Keratinocyte (primary cell): ENCODE measurements around the gene AMN. TPM values are rescaled to one million over a fixed set of nuclear protein-coding genes. Genes with fewer than 3 reads are reported as not detected.

Source experiments
- DNase-seq: peaks from one replicate; pipeline ENCODE4 v3.0.0-alpha.2; 2011; ENCODE audit warnings: low read depth, missing footprints, low spot score
- FAIRE-seq: peaks from 2 replicates; lab custom pipeline; 2011; peaks lifted over from hg19 to GRCh38; lab: Jason Lieb, UNC
- H2AFZ ChIP-seq: 2 replicates; pipeline ENCODE4 v1.6.0; 2012; ENCODE audit warnings: low read length, control low read depth, inconsistent platforms; ENCODE audit not compliant: control insufficient read depth
- H3K27ac ChIP-seq: 2 replicates; pipeline ENCODE4 v1.5.1; 2011; ENCODE audit warnings: low read length; ENCODE audit not compliant: control insufficient read depth, insufficient read depth
- H3K27me3 ChIP-seq: 3 replicates; pipeline ENCODE4 v1.6.0; 2011; ENCODE audit warnings: low read length; ENCODE audit not compliant: control insufficient read depth, insufficient read depth; ENCODE audit errors: extremely low read depth
- H3K36me3 ChIP-seq, 2 experiments: 2 replicates in 1 of 2; 3 replicates in 1 of 2; pipeline ENCODE4 v1.5.1; 2011; ENCODE audit warnings: low read length in 2 of 2, mild to moderate bottlenecking in 1 of 2; ENCODE audit not compliant: control insufficient read depth in 2 of 2, insufficient read depth in 2 of 2; ENCODE audit errors: extremely low read depth in 1 of 2
- H3K4me1 ChIP-seq: 3 replicates; pipeline ENCODE4 v1.5.1; 2011; ENCODE audit warnings: low read length; ENCODE audit not compliant: control insufficient read depth, insufficient read depth; ENCODE audit errors: extremely low read depth
- H3K4me2 ChIP-seq: 3 replicates; pipeline ENCODE4 v1.6.0; 2011; ENCODE audit warnings: low read depth, low read length; ENCODE audit not compliant: control insufficient read depth, insufficient read depth; ENCODE audit errors: extremely low read depth
- H3K4me3 ChIP-seq, 3 experiments: fragments of 200-600 bp in 1 of 3; sonication (generic) in 1 of 3; 2 replicates in 2 of 3; 3 replicates in 1 of 3; pipeline ENCODE4 v1.5.1; 2011 to 2016; ENCODE audit warnings: low read length in 3 of 3, mild to moderate bottlenecking in 3 of 3, control low read depth in 2 of 3, inconsistent platforms in 1 of 3, low read depth in 1 of 3, mixed read lengths in 1 of 3, mixed run types in 1 of 3, moderate library complexity in 1 of 3; ENCODE audit not compliant: control insufficient read depth in 2 of 3, insufficient read depth in 2 of 3; ENCODE audit errors: extremely low read depth in 1 of 3
- H3K79me2 ChIP-seq: 2 replicates; pipeline ENCODE4 v1.6.0; 2012; ENCODE audit warnings: low read length; ENCODE audit not compliant: control insufficient read depth, insufficient read depth
- H3K9ac ChIP-seq: 3 replicates; pipeline ENCODE4 v1.6.0; 2011; ENCODE audit warnings: low read length; ENCODE audit not compliant: control insufficient read depth, insufficient read depth; ENCODE audit errors: extremely low read depth
- H3K9me1 ChIP-seq: 3 replicates; pipeline ENCODE4 v1.6.0; 2011; ENCODE audit warnings: low read length; ENCODE audit not compliant: control insufficient read depth, insufficient read depth; ENCODE audit errors: extremely low read depth
- H3K9me3 ChIP-seq: 2 replicates; pipeline ENCODE4 v1.5.1; 2012; ENCODE audit warnings: low read depth, low read length; ENCODE audit not compliant: control insufficient read depth
- H4K20me1 ChIP-seq: 3 replicates; pipeline ENCODE4 v1.6.0; 2011; ENCODE audit warnings: low read length; ENCODE audit not compliant: control insufficient read depth, insufficient read depth; ENCODE audit errors: extremely low read depth
- EZH2 ChIP-seq: IDR thresholded peaks from one replicate; pipeline ENCODE4 v1.6.1; 2012; ENCODE audit warnings: inconsistent platforms, mild to moderate bottlenecking, low read length, moderate library complexity
- dilution Hi-C: fragments of 300-500 bp; cut with MboI; formaldehyde crosslinking; loops from one replicate; pipeline ENCODE4 v1.7.0; 2020; ENCODE audit warnings: low sequenced_read_pairs; ENCODE audit not compliant: extremely low pct_ligation_motif_present
- polyA plus RNA-seq, 5 experiments: library from polyadenylated mRNA; depleted of rRNA in 3 of 5; stranded (reverse) in 3 of 5; stranded (forward) in 1 of 5; unstranded in 1 of 5; fragments of >200 nt; gene quantifications; 1 replicate in 1 of 5; 2 replicates in 3 of 5; 3 replicates in 1 of 5; pipeline versions ENCODE4 v1.2.1 to v1.2.3, GENCODE V29; 2011 to 2012; ENCODE audit warnings: missing spikeins in 2 of 5, low read depth in 1 of 5, low replicate concordance in 1 of 5
- TF ChIP-seq, protein P1 (sequence below), 3 experiments: IDR thresholded peaks in 1 of 3; conservative IDR thresholded peaks in 1 of 3; optimal IDR thresholded peaks in 1 of 3; 2 replicates in 2 of 3; 3 replicates in 1 of 3; pipeline versions ENCODE3 to v1.5.1; 2011; ENCODE audit warnings: low read length in 3 of 3, mild to moderate bottlenecking in 3 of 3, moderate library complexity in 2 of 3, control low read depth in 1 of 3, inconsistent platforms in 1 of 3; ENCODE audit not compliant: insufficient read depth in 2 of 3; ENCODE audit errors: extremely low read depth in 1 of 3

AMN gene
- polyA plus RNA-seq, 1 donor (not counting 4 experiments of a cell fraction or from before 2014, with no cell fraction given), result 0.22 TPM

DNA sequence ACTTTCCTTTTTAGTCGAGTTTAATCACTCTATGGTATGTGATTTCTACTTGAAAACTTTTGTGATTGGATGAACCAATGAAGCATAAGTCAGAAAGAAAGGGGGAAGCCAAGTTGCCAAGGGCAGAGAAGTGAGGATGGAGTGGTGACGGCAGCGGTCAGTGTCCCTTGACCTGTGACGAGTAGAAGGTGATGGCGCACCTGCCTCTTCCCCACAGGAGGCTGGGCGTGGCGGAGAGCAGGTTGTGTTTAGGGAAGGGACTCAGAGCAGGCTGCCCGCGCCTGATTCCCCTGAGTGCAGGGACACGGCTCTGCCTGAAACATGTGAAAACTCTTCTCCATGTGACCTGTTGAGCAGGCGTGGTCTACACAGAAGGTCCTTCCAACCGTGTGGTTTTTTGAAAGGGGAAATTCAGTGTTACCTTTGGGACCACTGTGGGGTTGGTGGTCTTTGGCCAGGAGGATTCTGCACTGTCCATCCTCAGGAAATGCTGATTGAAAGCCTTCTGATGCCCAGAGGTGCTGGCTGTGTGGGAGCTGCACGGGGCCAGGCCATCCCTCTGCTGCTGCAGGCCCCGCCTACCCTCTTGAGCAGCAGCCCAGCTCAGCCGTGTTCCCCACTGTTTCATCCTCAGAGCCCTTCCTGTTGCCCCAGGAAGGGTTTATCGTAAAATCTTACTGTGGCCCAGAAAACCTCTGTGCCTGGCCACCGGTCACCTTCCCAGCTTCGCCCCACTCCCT lies 23.5 kb upstream of the AMN start:
- H3K9me3 ChIP-seq, result no peaks in the 10 kb centered on the region
- H3K9me1 ChIP-seq, result no peaks in the 10 kb centered on the region
- dilution Hi-C loops, result no loop called here
- no peaks in the 10 kb centered on the region for H3K4me1 ChIP-seq
- DNase-seq (no peak), FAIRE-seq (no peak)
- H3K27me3 ChIP-seq, result no peaks in the 10 kb centered on the region
- H2AFZ ChIP-seq, result no peak overlapping the region
- H3K4me3 ChIP-seq, result no peak overlapping the region
- H3K27ac ChIP-seq, result no peak overlapping the region
- H3K9ac ChIP-seq, result no peak overlapping the region
- no peaks in the 10 kb centered on the region for H4K20me1 ChIP-seq
- H3K36me3 ChIP-seq, result peaks cover 4 to 13% of the 10 kb centered on the region in 2 experiments
- TF ChIP-seq EZH2, result no peak
- TF ChIP-seq, protein P1, sequence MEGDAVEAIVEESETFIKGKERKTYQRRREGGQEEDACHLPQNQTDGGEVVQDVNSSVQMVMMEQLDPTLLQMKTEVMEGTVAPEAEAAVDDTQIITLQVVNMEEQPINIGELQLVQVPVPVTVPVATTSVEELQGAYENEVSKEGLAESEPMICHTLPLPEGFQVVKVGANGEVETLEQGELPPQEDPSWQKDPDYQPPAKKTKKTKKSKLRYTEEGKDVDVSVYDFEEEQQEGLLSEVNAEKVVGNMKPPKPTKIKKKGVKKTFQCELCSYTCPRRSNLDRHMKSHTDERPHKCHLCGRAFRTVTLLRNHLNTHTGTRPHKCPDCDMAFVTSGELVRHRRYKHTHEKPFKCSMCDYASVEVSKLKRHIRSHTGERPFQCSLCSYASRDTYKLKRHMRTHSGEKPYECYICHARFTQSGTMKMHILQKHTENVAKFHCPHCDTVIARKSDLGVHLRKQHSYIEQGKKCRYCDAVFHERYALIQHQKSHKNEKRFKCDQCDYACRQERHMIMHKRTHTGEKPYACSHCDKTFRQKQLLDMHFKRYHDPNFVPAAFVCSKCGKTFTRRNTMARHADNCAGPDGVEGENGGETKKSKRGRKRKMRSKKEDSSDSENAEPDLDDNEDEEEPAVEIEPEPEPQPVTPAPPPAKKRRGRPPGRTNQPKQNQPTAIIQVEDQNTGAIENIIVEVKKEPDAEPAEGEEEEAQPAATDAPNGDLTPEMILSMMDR (optimal IDR thresholded peaks at IDR 0.05 in 1 of 3, IDR thresholded peaks at IDR 0.05 in 1 of 3, conservative IDR thresholded peaks at IDR 0.05 in 1 of 3; ENCODE audit: extremely low read depth in 1 of 3, insufficient read depth in 2 of 3, low read length in 3 of 3), result no peak
- H3K79me2 ChIP-seq, result no peaks in the 10 kb centered on the region
- no peak overlapping the region for H3K4me2 ChIP-seq

DNA sequence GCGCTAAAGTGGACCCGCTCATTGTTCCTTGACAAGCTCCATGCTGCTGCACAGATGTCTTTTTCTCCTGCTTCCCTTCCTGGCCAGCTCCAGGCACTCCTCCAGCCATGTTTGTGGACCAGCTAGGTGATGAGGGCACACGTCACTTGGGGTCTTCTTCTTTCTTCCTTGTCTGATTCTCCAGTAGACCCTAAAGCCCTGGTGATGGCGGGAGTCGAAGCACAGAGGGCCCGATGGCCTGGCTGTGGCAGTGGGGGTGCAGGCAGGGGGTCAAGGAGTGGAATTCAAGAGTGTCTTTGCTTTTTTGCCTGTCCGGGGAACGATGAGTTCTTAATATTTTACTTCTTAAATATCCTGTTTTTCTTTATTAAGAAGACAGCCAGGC lies 23.0 kb upstream of the AMN start:
- Histone ChIP-seq H3K4me1 (no peaks in the 10 kb centered on the region), H3K79me2 (no peaks in the 10 kb centered on the region), H3K27ac (no peak overlapping the region), H3K9me1 (no peaks in the 10 kb centered on the region), H3K9me3 (no peaks in the 10 kb centered on the region), H2AFZ (no peak overlapping the region), H3K27me3 (no peaks in the 10 kb centered on the region), H4K20me1 (no peaks in the 10 kb centered on the region), H3K36me3 (peaks cover 4 to 16% of the 10 kb centered on the region in 2 experiments), H3K9ac (no peak overlapping the region), H3K4me2 (no peak overlapping the region), H3K4me3 (no peak overlapping the region)
- TF ChIP-seq EZH2, result no peak
- TF ChIP-seq, protein P1 (optimal IDR thresholded peaks at IDR 0.05 in 1 of 3, IDR thresholded peaks at IDR 0.05 in 1 of 3, conservative IDR thresholded peaks at IDR 0.05 in 1 of 3; ENCODE audit: extremely low read depth in 1 of 3, insufficient read depth in 2 of 3, low read length in 3 of 3), result no peak
- dilution Hi-C loops, result no loop called here
- FAIRE-seq, result no peak
- no peak for DNase-seq
